Neural crest cell (in vitro differentiated cells): Measurements from ENCODE around the gene GDPD5. TPM values are rescaled to one million over a fixed set of nuclear protein-coding genes. Genes with fewer than 3 reads are reported as not detected.

Experiments used
- DNase-seq: peaks from one replicate; pipeline ENCODE4 v3.0.0; 2021; ENCODE audit warnings: low read depth, mixed read lengths, low spot score
- H3K27ac Mint-ChIP-seq: one replicate; pipeline ENCODE4 v1.8.0; 2021; ENCODE audit warnings: mild to moderate bottlenecking, mixed read lengths; ENCODE audit not compliant: unreplicated experiment
- H3K27me3 Mint-ChIP-seq: 2 replicates; pipeline ENCODE4 v1.8.0; 2021; ENCODE audit warnings: low read depth, mild to moderate bottlenecking, mixed read lengths
- H3K36me3 Mint-ChIP-seq: 2 replicates; pipeline ENCODE4 v1.8.0; 2021; ENCODE audit warnings: low read depth, mild to moderate bottlenecking, mixed read lengths
- H3K4me1 Mint-ChIP-seq: 2 replicates; pipeline ENCODE4 v1.8.0; 2021; ENCODE audit warnings: mixed read lengths
- H3K4me3 Mint-ChIP-seq: one replicate; pipeline ENCODE4 v1.8.0; 2021; ENCODE audit warnings: mild to moderate bottlenecking, mixed read lengths
- H3K9me3 Mint-ChIP-seq: 2 replicates; pipeline ENCODE4 v1.8.0; 2021; ENCODE audit warnings: mixed read lengths
- CTCF ChIP-seq: fragments of 200-600 bp; sonication (generic); conservative IDR thresholded peaks from 2 replicates; pipeline ENCODE4 v1.5.0; 2021; ENCODE audit warnings: antibody characterized with exemption, mild to moderate bottlenecking
- total RNA-seq: library from RNA; stranded (reverse); gene quantifications from 2 replicates; pipeline ENCODE4 v1.2.1, GENCODE V29; 2021

The GDPD5 gene
- total RNA-seq, 1 donor from 2014 or later = 13.3 TPM

GRCh38 chr11:75490221-75491181 is 35.2 kb downstream of the GDPD5 start:
- no peak for DNase-seq
- TF ChIP-seq CTCF = no peak

GRCh38 chr11:75487365-75487764 is 38.4 kb downstream of the GDPD5 start:
- no peaks in the 10 kb centered on the region for H3K4me1 Mint-ChIP-seq
- no peak overlapping the region for H3K27ac Mint-ChIP-seq
- no peak for TF ChIP-seq CTCF
- H3K9me3 Mint-ChIP-seq = no peaks in the 10 kb centered on the region
- H3K36me3 Mint-ChIP-seq = no peaks in the 10 kb centered on the region
- H3K4me3 Mint-ChIP-seq = no peak overlapping the region
- DNase-seq = no peak
- H3K27me3 Mint-ChIP-seq = no peaks in the 10 kb centered on the region

More at GRCh38 chr11:75490221-75491181, 35.2 kb downstream of the GDPD5 start:
- Mint-ChIP-seq H3K4me1 (peaks cover 11% of the 10 kb centered on the region), H3K9me3 (no peaks in the 10 kb centered on the region), H3K27me3 (no peaks in the 10 kb centered on the region), H3K4me3 (no peak overlapping the region), H3K36me3 (no peaks in the 10 kb centered on the region), H3K27ac (peak overlapping the region; percentile 57)

- no peak for DNase-seq
- Mint-ChIP-seq H3K27me3 (no peaks in the 10 kb centered on the region), H3K9me3 (no peaks in the 10 kb centered on the region), H3K36me3 (no peaks in the 10 kb centered on the region), H3K27ac (no peak overlapping the region), H3K4me3 (no peak overlapping the region), H3K4me1 (no peaks in the 10 kb centered on the region)
- no peak for TF ChIP-seq CTCF
Measured at GRCh38 chr11:75485742-75486141, 40.0 kb downstream of the GDPD5 start.

GRCh38 chr11:75482931-75483469 is 42.7 kb downstream of the GDPD5 start:
- H3K4me1 Mint-ChIP-seq = peaks cover 17% of the 10 kb centered on the region
- H3K27me3 Mint-ChIP-seq = no peaks in the 10 kb centered on the region
- no peaks in the 10 kb centered on the region for H3K9me3 Mint-ChIP-seq
- H3K4me3 Mint-ChIP-seq = no peak overlapping the region
- no peak for DNase-seq
- H3K36me3 Mint-ChIP-seq = no peaks in the 10 kb centered on the region
- no peak for TF ChIP-seq CTCF
- H3K27ac Mint-ChIP-seq = peak overlapping the region; percentile 51

- H3K9me3 Mint-ChIP-seq = no peaks in the 10 kb centered on the region
- no peaks in the 10 kb centered on the region for H3K27me3 Mint-ChIP-seq
- no peaks in the 10 kb centered on the region for H3K36me3 Mint-ChIP-seq
- no peak overlapping the region for H3K4me3 Mint-ChIP-seq
- H3K27ac Mint-ChIP-seq = peak overlapping the region; percentile 53
- H3K4me1 Mint-ChIP-seq = peaks cover 24% of the 10 kb centered on the region
- DNase-seq = no peak
- TF ChIP-seq CTCF = no peak
Measured at GRCh38 chr11:75481922-75482606, 43.7 kb downstream of the GDPD5 start.
